B cell (primary cell): ENCODE measurements around the gene STAM2. TPM values are rescaled to one million over a fixed set of nuclear protein-coding genes. Genes with fewer than 3 reads are reported as not detected.
A peak's percentile ranks its signal among the peaks of the same experiment; 100 is the strongest.

Experiments used
- ATAC-seq: fragments of 200-7000 bp; cut with Tn5 transposase; one replicate; pipeline ENCODE4 v1.10.0; 2021; ENCODE audit warnings: low read depth, mild to moderate bottlenecking, moderate number of reproducible peaks, moderate library complexity
- CTCF ChIA-PET: fragments of 350-600 bp; sonication (Branson Sonifier 250); formaldehyde crosslinking; loops from one replicate; lab custom pipeline; 2021; ENCODE audit warnings: antibody characterized with exemption, inconsistent platforms; lab: Charles Lee
- POLR2A ChIA-PET: fragments of 350-600 bp; sonication (Branson Sonifier 250); formaldehyde crosslinking; loops from one replicate; lab custom pipeline; 2021; ENCODE audit warnings: antibody characterized with exemption; lab: Charles Lee
- DNase-seq: peaks from one replicate; pipeline ENCODE4 v3.0.0; 2013
- H2AFZ ChIP-seq: 2 replicates; pipeline ENCODE4 v1.6.1; 2012; ENCODE audit warnings: mild to moderate bottlenecking, low read depth, low read length; ENCODE audit not compliant: insufficient read depth, poor library complexity, severe bottlenecking
- H3K27ac ChIP-seq, 2 donors: 1 replicate in 1 of 2; 2 replicates in 1 of 2; pipeline ENCODE4 v1.5.1; 2012 to 2013; ENCODE audit warnings: low read length in 2 of 2, mild to moderate bottlenecking in 2 of 2, moderate library complexity in 1 of 2
- H3K27me3 ChIP-seq, 4 experiments: fragments of 200-600 bp in 1 of 4; sonication (generic) in 1 of 4; replicated peaks in 1 of 4; 1 replicate in 2 of 4; 2 replicates in 2 of 4; pipeline versions ENCODE4 v1.6.1 to v1.7.0; 2013 to 2016; ENCODE audit warnings: low read length in 3 of 4, mild to moderate bottlenecking in 2 of 4, mixed read lengths in 1 of 4, moderate library complexity in 1 of 4; ENCODE audit not compliant: insufficient read depth in 4 of 4, control insufficient read depth in 3 of 4; ENCODE audit errors: control extremely low read depth in 1 of 4
- H3K36me3 ChIP-seq, 2 experiments: replicated peaks in 1 of 2; 1 replicate in 1 of 2; 2 replicates in 1 of 2; pipeline versions ENCODE4 v1.6.1 to v1.7.1; 2013; ENCODE audit warnings: low read length in 1 of 2; ENCODE audit not compliant: insufficient read depth in 2 of 2, control insufficient read depth in 1 of 2; ENCODE audit errors: control extremely low read depth in 1 of 2, extremely low read depth in 1 of 2
- H3K4me1 ChIP-seq, 2 donors: fragments of 200-600 bp in 1 of 2; sonication (generic) in 1 of 2; 1 replicate in 1 of 2; 2 replicates in 1 of 2; pipeline versions ENCODE4 v1.5.1 to v1.6.1; 2013 to 2017; ENCODE audit warnings: low read length in 2 of 2; ENCODE audit not compliant: control insufficient read depth in 2 of 2, insufficient read depth in 2 of 2
- H3K4me2 ChIP-seq: replicated peaks from 2 replicates; pipeline ENCODE3; 2012; ENCODE audit warnings: mild to moderate bottlenecking, low read depth, low read length; ENCODE audit not compliant: poor library complexity, severe bottlenecking
- H3K4me3 ChIP-seq, 5 experiments: fragments of 200-600 bp in 1 of 5; sonication (generic) in 1 of 5; 1 replicate in 3 of 5; 2 replicates in 2 of 5; pipeline versions ENCODE4 v1.5.1 to v1.7.0; 2011 to 2016; ENCODE audit warnings: low read length in 4 of 5, mild to moderate bottlenecking in 4 of 5, low read depth in 2 of 5, control low read depth in 1 of 5, moderate library complexity in 1 of 5; ENCODE audit not compliant: insufficient read depth in 1 of 5; ENCODE audit errors: control extremely low read depth in 1 of 5, extremely low read depth in 1 of 5
- H3K79me2 ChIP-seq: fragments of 200-600 bp; sonication (generic); one replicate; pipeline ENCODE4 v1.6.0; 2016; ENCODE audit warnings: low read length; ENCODE audit not compliant: control insufficient read depth, insufficient read depth
- H3K9ac ChIP-seq: fragments of 200-600 bp; sonication (generic); 2 replicates; pipeline ENCODE4 v1.6.1; 2017; ENCODE audit warnings: mild to moderate bottlenecking, low read length, moderate library complexity
- H3K9me3 ChIP-seq, 3 donors: one replicate each; pipeline versions ENCODE4 v1.6.1 to v1.7.1; 2013; ENCODE audit warnings: low read length in 2 of 3; ENCODE audit not compliant: control insufficient read depth in 2 of 3, insufficient read depth in 1 of 3; ENCODE audit errors: control extremely low read depth in 1 of 3
- H4K20me1 ChIP-seq: 2 replicates; pipeline ENCODE4 v1.6.0; 2012; ENCODE audit warnings: mild to moderate bottlenecking, low read length; ENCODE audit not compliant: insufficient read depth, control insufficient read depth, poor library complexity, severe bottlenecking
- H3K27ac Mint-ChIP-seq: one replicate; pipeline ENCODE4 v1.8.0; 2021; ENCODE audit warnings: mixed read lengths
- H3K27me3 Mint-ChIP-seq: one replicate; pipeline ENCODE4 v1.8.0; 2021; ENCODE audit warnings: mixed read lengths
- H3K4me1 Mint-ChIP-seq: one replicate; pipeline ENCODE4 v1.8.0; 2021; ENCODE audit warnings: mixed read lengths
- H3K4me3 Mint-ChIP-seq: one replicate; pipeline ENCODE4 v1.8.0; 2021; ENCODE audit warnings: mixed read lengths
- H3K9me3 Mint-ChIP-seq: one replicate; pipeline ENCODE4 v1.8.0; 2022; ENCODE audit warnings: mixed read lengths; ENCODE audit not compliant: insufficient read depth
- CTCF ChIP-seq: fragments of 200-600 bp; IDR thresholded peaks from one replicate; pipeline ENCODE4 v1.8.0; 2022; ENCODE audit warnings: antibody characterized with exemption, mild to moderate bottlenecking
- EZH2 ChIP-seq: IDR thresholded peaks from 2 replicates; pipeline ENCODE4 v1.6.1; 2012; ENCODE audit warnings: borderline replicate concordance, low read depth, mild to moderate bottlenecking, moderate library complexity, low read length; ENCODE audit not compliant: insufficient read depth, poor library complexity, severe bottlenecking
- WGBS: methylation state at CpG from one replicate; pipeline ENCODE4 v1.1.5; 2013; ENCODE audit warnings: missing lambda C conversion rate; ENCODE audit not compliant: insufficient coverage; 5-methylcytosine and 5-hydroxymethylcytosine counted together
- intact Hi-C: fragments of 100-400 bp; cut with micrococcal nuclease; formaldehyde crosslinking; loops from one replicate; pipeline ENCODE4 v1.10.0; 2022
- polyA plus RNA-seq: library from polyadenylated mRNA; depleted of rRNA; stranded (reverse); fragments of >200 nt; gene quantifications from 2 replicates; pipeline ENCODE4 v1.2.3, GENCODE V29; 2012
- total RNA-seq, 2 donors: library from RNA; stranded (reverse); fragments of 120-200 nt in 1 of 2; gene quantifications; 1 replicate in 1 of 2; 2 replicates in 1 of 2; pipeline versions ENCODE4 v1.2.3 to v1.2.4, GENCODE V29; 2013 to 2022

STAM2 gene
- total and polyA plus RNA-seq, 2 donors (not counting 1 experiment from before 2014, with no cell fraction given), result 5.7 to 30.2 TPM

- H3K27ac Mint-ChIP-seq, result no peak overlapping the region
- no peak overlapping the region for H3K4me3 Mint-ChIP-seq
- WGBS, result no CpG with 5 or more reads among the region's 1 CpG
These were observed 104.5 kb downstream of the STAM2 start for GRCh38 chr2:152071092-152071491.

GRCh38 chr2:152068226-152068625 lies 107.3 kb downstream of the STAM2 start:
- DNase-seq (no peak), ATAC-seq (no peak)
- Mint-ChIP-seq H3K4me1 (peaks cover 13% of the 10 kb centered on the region), H3K9me3 (no peaks in the 10 kb centered on the region), H3K27ac (no peak overlapping the region), H3K27me3 (no peaks in the 10 kb centered on the region), H3K4me3 (no peak overlapping the region)
- ChIA-PET CTCF (no interaction called here), POLR2A (no interaction called here)
- Histone ChIP-seq H3K9me3 (no peaks in the 10 kb centered on the region), H3K27me3 (no peaks in the 10 kb centered on the region), H3K27ac (no peak overlapping the region), H3K9ac (no peak overlapping the region), H3K4me1 (peaks cover 8 to 12% of the 10 kb centered on the region in 2 donors), H3K4me3 (no peak overlapping the region), H2AFZ (no peak overlapping the region), H3K4me2 (no peak overlapping the region), H3K79me2 (no peaks in the 10 kb centered on the region), H4K20me1 (no peaks in the 10 kb centered on the region), H3K36me3 (no peaks in the 10 kb centered on the region)
- intact Hi-C loops, result no loop called here
- 80% methylated on average over 2 of the region's 2 CpGs for WGBS
- no peak for TF ChIP-seq EZH2

More at GRCh38 chr2:152071092-152071491, 104.5 kb downstream of the STAM2 start:
- peak overlapping the region; percentile 51 for H2AFZ ChIP-seq
- H3K27me3 ChIP-seq, result no peaks in the 10 kb centered on the region
- no peak overlapping the region for H3K9ac ChIP-seq
- no peaks in the 10 kb centered on the region for H4K20me1 ChIP-seq
- Mint-ChIP-seq H3K4me1 (peaks cover 13% of the 10 kb centered on the region), H3K9me3 (no peaks in the 10 kb centered on the region), H3K27me3 (no peaks in the 10 kb centered on the region)
- peaks cover 8 to 12% of the 10 kb centered on the region in 2 donors for H3K4me1 ChIP-seq
- no peak overlapping the region for H3K4me3 ChIP-seq
- no peaks in the 10 kb centered on the region for H3K36me3 ChIP-seq
- TF ChIP-seq CTCF (no peak), EZH2 (no peak)
- intact Hi-C loops, result no loop called here
- no peaks in the 10 kb centered on the region for H3K79me2 ChIP-seq
- peak overlapping the region in 1 of 2 donors; percentile 41 for H3K27ac ChIP-seq
- H3K4me2 ChIP-seq, result peak overlapping the region; percentile 44
- CTCF ChIA-PET, result no interaction called here
- POLR2A ChIA-PET, result no interaction called here
- no peaks in the 10 kb centered on the region for H3K9me3 ChIP-seq
- ATAC-seq (no peak), DNase-seq (peak; percentile 12)
